OCI-LY1 (cell line): Measurements from ENCODE around the gene HPSE2.
"Not testable (repeated sequence)": the region's sequence is repeated elsewhere in the genome, so short reads cannot be mapped to it uniquely, and the experiment has no call there.

ENCODE experiments used
- H2AFZ ChIP-seq: fragments of 200-600 bp; sonication (generic), shearing (Covaris generic); 2 replicates; pipeline ENCODE4 v1.6.0; 2014; ENCODE audit warnings: antibody characterized with exemption, mild to moderate bottlenecking, low read length
- H3F3A ChIP-seq: fragments of 200-600 bp; sonication (generic), shearing (Covaris generic); 2 replicates; pipeline ENCODE4 v1.6.0; 2014; ENCODE audit warnings: mild to moderate bottlenecking, antibody characterized with exemption, low read length, moderate library complexity; ENCODE audit not compliant: insufficient read depth
- H3K27ac ChIP-seq: fragments of 200-600 bp; sonication (generic); 2 replicates; pipeline ENCODE4 v1.5.1; 2014; ENCODE audit warnings: low read length, mixed run types, mild to moderate bottlenecking, low read depth; ENCODE audit not compliant: poor library complexity, severe bottlenecking
- H3K27me3 ChIP-seq: fragments of 200-600 bp; sonication (generic); 2 replicates; pipeline ENCODE4 v1.6.0; 2014; ENCODE audit warnings: antibody characterized with exemption, mild to moderate bottlenecking, low read length, moderate library complexity; ENCODE audit not compliant: insufficient read depth
- H3K36me3 ChIP-seq: fragments of 200-600 bp; sonication (generic); 2 replicates; pipeline ENCODE4 v1.6.1; 2014; ENCODE audit warnings: mild to moderate bottlenecking, antibody characterized with exemption, low read length, moderate library complexity, mixed read lengths; ENCODE audit not compliant: insufficient read depth
- H3K4me1 ChIP-seq: fragments of 200-600 bp; sonication (generic); 2 replicates; pipeline ENCODE4 v1.5.1; 2014; ENCODE audit warnings: mild to moderate bottlenecking, low read length, moderate library complexity; ENCODE audit not compliant: insufficient read depth, severe bottlenecking
- H3K4me2 ChIP-seq: fragments of 200-600 bp; sonication (generic), shearing (Covaris generic); 2 replicates; pipeline ENCODE4 v1.6.1; 2014; ENCODE audit warnings: low read length
- H3K4me3 ChIP-seq: fragments of 200-600 bp; sonication (generic); 2 replicates; pipeline ENCODE4 v1.5.1; 2014; ENCODE audit warnings: low read length, low read depth, mild to moderate bottlenecking, mixed read lengths; ENCODE audit not compliant: poor library complexity, severe bottlenecking
- H3K79me2 ChIP-seq: fragments of 200-600 bp; shearing (Covaris generic); 2 replicates; pipeline ENCODE4 v1.6.1; 2016; ENCODE audit warnings: mixed run types, low read length, mixed read lengths; ENCODE audit not compliant: insufficient read depth
- H3K9ac ChIP-seq: fragments of 200-600 bp; sonication (generic), shearing (Covaris generic); 2 replicates; pipeline ENCODE4 v1.6.1; 2014; ENCODE audit warnings: mild to moderate bottlenecking, low read length, mixed read lengths
- H3K9me2 ChIP-seq: fragments of 200-600 bp; sonication (generic), shearing (Covaris generic); 2 replicates; pipeline ENCODE4 v1.6.1; 2014; ENCODE audit warnings: low read depth, mild to moderate bottlenecking, low read length, mixed read lengths
- H3K9me3 ChIP-seq: fragments of 200-600 bp; shearing (Covaris generic); 2 replicates; pipeline ENCODE4 v1.6.1; 2014; ENCODE audit warnings: low read length, mixed read lengths
- H4K20me1 ChIP-seq: fragments of 200-600 bp; sonication (generic), shearing (Covaris generic); 2 replicates; pipeline ENCODE4 v1.6.0; 2016; ENCODE audit warnings: mild to moderate bottlenecking, low read length; ENCODE audit not compliant: insufficient read depth
- EZH2 ChIP-seq: fragments of 200-600 bp; sonication (generic), shearing (Covaris generic); IDR thresholded peaks from 2 replicates; pipeline ENCODE4 v1.8.0; 2017; ENCODE audit warnings: borderline replicate concordance, mixed run types, mild to moderate bottlenecking, antibody characterized with exemption, low read length, moderate library complexity, mixed read lengths
- TF ChIP-seq, protein P1 (sequence below): fragments of 200-600 bp; sonication (generic), shearing (Covaris generic); IDR thresholded peaks from 2 replicates; pipeline ENCODE4 v1.5.1; 2017; ENCODE audit warnings: mild to moderate bottlenecking, antibody characterized with exemption, low read length, moderate library complexity, mixed read lengths

Gene HPSE2

DNA sequence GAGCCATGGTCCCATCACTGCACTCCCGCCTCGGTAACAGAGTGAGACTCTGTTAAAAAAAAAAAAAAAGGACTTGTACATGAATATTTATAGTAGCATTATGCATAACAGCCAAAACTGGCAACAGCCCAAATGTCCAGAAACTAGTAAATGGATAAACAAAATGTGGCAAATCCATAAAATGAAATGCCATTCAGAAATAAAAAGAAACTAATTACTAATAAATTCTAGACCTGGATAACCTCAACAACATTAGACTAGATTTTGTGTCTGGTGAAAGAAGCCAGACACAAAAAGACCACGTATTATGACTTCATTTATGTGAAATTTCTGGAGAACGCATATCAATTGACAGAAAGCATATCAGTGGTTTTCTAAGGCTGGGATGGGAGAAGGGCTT, 74.5 kb downstream of the HPSE2 start:
- Histone ChIP-seq H3K27ac (no peak overlapping the region), H3K4me2 (no peak overlapping the region)

DNA sequence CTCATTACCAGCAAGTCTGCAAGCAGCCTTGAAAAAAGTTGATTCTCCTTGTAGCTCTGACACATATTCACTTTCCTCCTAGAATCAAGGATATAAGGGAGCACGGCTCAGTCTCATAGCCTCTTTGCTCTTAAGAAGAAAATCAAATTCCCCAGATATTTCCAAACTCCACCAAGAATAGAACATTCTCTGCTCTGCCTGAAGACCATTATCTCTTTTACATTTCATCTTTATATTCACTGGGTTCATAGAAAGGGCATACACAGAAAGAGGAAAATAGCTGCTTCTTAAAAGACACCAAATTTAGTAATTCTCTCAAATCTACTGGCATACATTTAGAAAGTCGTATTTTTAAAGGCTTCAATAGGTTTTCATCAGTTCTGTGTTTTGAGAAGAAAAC, 92.0 kb downstream of the HPSE2 start:
- TF ChIP-seq, protein P1, sequence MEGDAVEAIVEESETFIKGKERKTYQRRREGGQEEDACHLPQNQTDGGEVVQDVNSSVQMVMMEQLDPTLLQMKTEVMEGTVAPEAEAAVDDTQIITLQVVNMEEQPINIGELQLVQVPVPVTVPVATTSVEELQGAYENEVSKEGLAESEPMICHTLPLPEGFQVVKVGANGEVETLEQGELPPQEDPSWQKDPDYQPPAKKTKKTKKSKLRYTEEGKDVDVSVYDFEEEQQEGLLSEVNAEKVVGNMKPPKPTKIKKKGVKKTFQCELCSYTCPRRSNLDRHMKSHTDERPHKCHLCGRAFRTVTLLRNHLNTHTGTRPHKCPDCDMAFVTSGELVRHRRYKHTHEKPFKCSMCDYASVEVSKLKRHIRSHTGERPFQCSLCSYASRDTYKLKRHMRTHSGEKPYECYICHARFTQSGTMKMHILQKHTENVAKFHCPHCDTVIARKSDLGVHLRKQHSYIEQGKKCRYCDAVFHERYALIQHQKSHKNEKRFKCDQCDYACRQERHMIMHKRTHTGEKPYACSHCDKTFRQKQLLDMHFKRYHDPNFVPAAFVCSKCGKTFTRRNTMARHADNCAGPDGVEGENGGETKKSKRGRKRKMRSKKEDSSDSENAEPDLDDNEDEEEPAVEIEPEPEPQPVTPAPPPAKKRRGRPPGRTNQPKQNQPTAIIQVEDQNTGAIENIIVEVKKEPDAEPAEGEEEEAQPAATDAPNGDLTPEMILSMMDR = no peak
- no peak for TF ChIP-seq EZH2
- no peak overlapping the region for H2AFZ ChIP-seq
- no peaks in the 10 kb centered on the region for H4K20me1 ChIP-seq
- H3F3A ChIP-seq = no peaks in the 10 kb centered on the region
- no peaks in the 10 kb centered on the region for H3K27me3 ChIP-seq
- H3K4me2 ChIP-seq = no peak overlapping the region
- no peak overlapping the region for H3K27ac ChIP-seq
- no peaks in the 10 kb centered on the region for H3K79me2 ChIP-seq
- no peaks in the 10 kb centered on the region for H3K9me2 ChIP-seq
- no peak overlapping the region for H3K4me3 ChIP-seq
- H3K4me1 ChIP-seq = no peaks in the 10 kb centered on the region
- no peak overlapping the region for H3K9ac ChIP-seq
- H3K36me3 ChIP-seq = no peaks in the 10 kb centered on the region
- no peaks in the 10 kb centered on the region for H3K9me3 ChIP-seq

More for the DNA sequence above, 74.5 kb downstream of the HPSE2 start:
- H4K20me1 ChIP-seq = no peaks in the 10 kb centered on the region
- H3K79me2 ChIP-seq = no peaks in the 10 kb centered on the region
- H3K4me3 ChIP-seq = no peak overlapping the region
- H3K9ac ChIP-seq = no peak overlapping the region
- no peaks in the 10 kb centered on the region for H3K36me3 ChIP-seq
- no peaks in the 10 kb centered on the region for H3K9me2 ChIP-seq
- H3K9me3 ChIP-seq = no peaks in the 10 kb centered on the region
- no peak overlapping the region for H2AFZ ChIP-seq
- no peaks in the 10 kb centered on the region for H3K27me3 ChIP-seq
- H3K4me1 ChIP-seq = no peaks in the 10 kb centered on the region
- no peaks in the 10 kb centered on the region for H3F3A ChIP-seq
- TF ChIP-seq, protein P1 = no peak
- TF ChIP-seq EZH2 = no peak

DNA sequence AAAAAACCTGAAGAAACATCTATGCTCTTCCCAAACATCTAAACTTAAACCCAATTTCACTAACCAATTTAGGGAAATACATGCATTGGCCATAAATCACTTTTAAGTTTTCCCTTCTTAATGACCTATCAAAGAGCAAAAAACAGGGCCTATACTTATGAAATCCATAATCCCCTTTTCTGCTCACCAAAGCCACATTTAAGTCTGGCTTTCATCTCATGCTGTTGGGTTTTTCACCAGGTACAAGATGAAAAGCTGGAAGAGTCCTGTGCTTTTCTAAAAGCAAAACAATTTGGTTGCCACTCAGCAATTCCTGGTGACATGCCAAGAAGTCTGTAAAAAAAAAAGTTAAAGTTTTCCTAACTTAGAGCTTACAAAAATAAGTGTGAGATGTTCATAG, 92.6 kb downstream of the HPSE2 start:
- Histone ChIP-seq H3K9me3 (no peaks in the 10 kb centered on the region), H3K36me3 (no peaks in the 10 kb centered on the region), H3K4me3 (no peak overlapping the region), H3K4me1 (no peaks in the 10 kb centered on the region), H4K20me1 (no peaks in the 10 kb centered on the region), H3K4me2 (no peak overlapping the region), H3K9me2 (no peaks in the 10 kb centered on the region), H3K27ac (no peak overlapping the region), H3K27me3 (no peaks in the 10 kb centered on the region), H3F3A (no peaks in the 10 kb centered on the region), H3K79me2 (no peaks in the 10 kb centered on the region), H2AFZ (no peak overlapping the region), H3K9ac (no peak overlapping the region)
- TF ChIP-seq EZH2 = no peak
- TF ChIP-seq, protein P1 = no peak

DNA sequence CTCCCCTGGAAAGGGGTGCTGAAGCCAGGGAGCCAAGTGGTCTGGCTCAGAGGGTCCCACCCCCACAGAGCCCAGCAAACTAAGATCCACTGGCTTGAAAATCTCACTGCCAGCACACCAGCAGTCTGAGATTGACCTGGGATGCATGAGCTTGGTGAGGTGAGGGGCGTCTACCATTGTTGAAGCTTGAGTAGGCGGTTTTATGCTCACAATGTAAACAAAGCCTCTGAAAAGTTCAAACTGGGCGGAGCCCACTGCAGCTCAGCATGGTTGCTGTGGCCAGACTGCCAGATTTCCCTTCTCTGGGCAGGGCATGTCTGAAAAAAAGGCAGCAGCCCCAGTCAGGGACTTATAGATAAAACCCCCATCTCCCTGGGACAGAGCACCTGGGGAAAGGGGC, 102.8 kb downstream of the HPSE2 start:
- H3K9ac ChIP-seq, H3K79me2 ChIP-seq, H2AFZ ChIP-seq, H3K4me1 ChIP-seq, H3K27ac ChIP-seq, H3K36me3 ChIP-seq, H3F3A ChIP-seq, H3K4me2 ChIP-seq, H3K9me2 ChIP-seq, H3K4me3 ChIP-seq, H4K20me1 ChIP-seq, H3K27me3 ChIP-seq, H3K9me3 ChIP-seq: not testable (repeated sequence)
